ENCODE results near the gene NDST3.

DNA sequence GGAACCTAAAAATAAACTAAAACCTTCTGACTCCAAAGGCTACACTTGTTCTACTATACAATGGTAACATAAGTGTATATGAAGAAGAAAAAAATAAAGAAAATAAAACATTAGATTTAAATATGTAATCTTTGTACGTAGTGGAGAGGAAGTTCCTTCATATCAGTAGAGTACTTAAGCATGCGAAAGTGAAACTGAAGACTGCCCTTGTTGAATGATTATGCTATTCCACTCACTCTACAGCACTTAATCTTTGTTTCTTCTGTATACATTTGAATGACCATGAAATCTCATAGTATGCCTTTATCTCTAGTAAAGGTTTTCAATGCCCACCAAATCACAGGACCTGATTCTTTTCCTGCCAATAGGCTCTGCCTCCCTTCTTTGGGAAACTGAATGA is 78.9 kb downstream of the NDST3 start:
- TF ChIP-seq, protein P1, sequence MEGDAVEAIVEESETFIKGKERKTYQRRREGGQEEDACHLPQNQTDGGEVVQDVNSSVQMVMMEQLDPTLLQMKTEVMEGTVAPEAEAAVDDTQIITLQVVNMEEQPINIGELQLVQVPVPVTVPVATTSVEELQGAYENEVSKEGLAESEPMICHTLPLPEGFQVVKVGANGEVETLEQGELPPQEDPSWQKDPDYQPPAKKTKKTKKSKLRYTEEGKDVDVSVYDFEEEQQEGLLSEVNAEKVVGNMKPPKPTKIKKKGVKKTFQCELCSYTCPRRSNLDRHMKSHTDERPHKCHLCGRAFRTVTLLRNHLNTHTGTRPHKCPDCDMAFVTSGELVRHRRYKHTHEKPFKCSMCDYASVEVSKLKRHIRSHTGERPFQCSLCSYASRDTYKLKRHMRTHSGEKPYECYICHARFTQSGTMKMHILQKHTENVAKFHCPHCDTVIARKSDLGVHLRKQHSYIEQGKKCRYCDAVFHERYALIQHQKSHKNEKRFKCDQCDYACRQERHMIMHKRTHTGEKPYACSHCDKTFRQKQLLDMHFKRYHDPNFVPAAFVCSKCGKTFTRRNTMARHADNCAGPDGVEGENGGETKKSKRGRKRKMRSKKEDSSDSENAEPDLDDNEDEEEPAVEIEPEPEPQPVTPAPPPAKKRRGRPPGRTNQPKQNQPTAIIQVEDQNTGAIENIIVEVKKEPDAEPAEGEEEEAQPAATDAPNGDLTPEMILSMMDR (IDR thresholded peaks at IDR 0.05): no peak
- no peak for TF ChIP-seq POLR2A (IDR thresholded peaks at IDR 0.05)
- no peak for TF ChIP-seq EP300 (IDR thresholded peaks at IDR 0.05)

Measured in tibial nerve (tissue), 4 donors.